HepG2 (cell line): ENCODE measurements around the gene PRDX5. TPM values are rescaled to one million over a fixed set of nuclear protein-coding genes. Genes with fewer than 3 reads are reported as not detected.

Experiments used
- ATRX ChIP-seq: sonication (generic); formaldehyde crosslinking; IDR thresholded peaks from 2 replicates; pipeline ENCODE4 v1.4.0; 2020; ENCODE audit warnings: missing genetic modification reagents, borderline replicate concordance
- MIER2 ChIP-seq: IDR thresholded peaks from 2 replicates; pipeline ENCODE4 v1.6.1; 2016; ENCODE audit warnings: missing biosample characterization, missing genetic modification reagents
- PCBP2 ChIP-seq: fragments of 200-400 bp; formaldehyde crosslinking; optimal IDR thresholded peaks from 2 replicates; pipeline ENCODE3; 2018; ENCODE audit warnings: low read length, low read depth; ENCODE audit not compliant: poor library complexity, severe bottlenecking
- RFX5 ChIP-seq: IDR thresholded peaks from 2 replicates; pipeline ENCODE4 v1.6.1; 2011; ENCODE audit warnings: low read depth, low read length, improper control_type of control experiment
- SALL1 ChIP-seq: sonication (generic); formaldehyde crosslinking; IDR thresholded peaks from 2 replicates; pipeline ENCODE4 v1.8.0; 2022; ENCODE audit warnings: mild to moderate bottlenecking, missing genetic modification reagents
- SRF ChIP-seq: IDR thresholded peaks from 2 replicates; pipeline ENCODE4 v1.6.1; 2011; ENCODE audit warnings: mild to moderate bottlenecking, low read depth, low read length, moderate library complexity
- ZFP90 ChIP-seq: sonication (generic); formaldehyde crosslinking; IDR thresholded peaks from 2 replicates; pipeline ENCODE4 v1.8.0; 2022; ENCODE audit warnings: missing genetic modification reagents, mild to moderate bottlenecking, inconsistent platforms, borderline replicate concordance
- ZKSCAN1 ChIP-seq: fragments of 150-350 bp; IDR thresholded peaks from 2 replicates; pipeline ENCODE4 v1.6.1; 2014; ENCODE audit warnings: low read length
- ZNF160 ChIP-seq: sonication (generic); formaldehyde crosslinking; IDR thresholded peaks from 2 replicates; pipeline ENCODE4 v1.8.0; 2022; ENCODE audit warnings: mild to moderate bottlenecking, inconsistent platforms, missing genetic modification reagents
- ZNF18 ChIP-seq: sonication (generic); formaldehyde crosslinking; IDR thresholded peaks from 2 replicates; pipeline ENCODE4 v1.8.0; 2022; ENCODE audit warnings: mild to moderate bottlenecking, missing genetic modification reagents; ENCODE audit not compliant: insufficient replicate concordance
- ZNF562 ChIP-seq: sonication (generic); formaldehyde crosslinking; IDR thresholded peaks from 2 replicates; pipeline ENCODE4 v1.8.0; 2022; ENCODE audit warnings: missing genetic modification reagents, borderline replicate concordance
- ZNF569 ChIP-seq: sonication (generic); formaldehyde crosslinking; IDR thresholded peaks from 2 replicates; pipeline ENCODE4 v1.5.0; 2020; ENCODE audit warnings: mild to moderate bottlenecking, missing genetic modification reagents, moderate library complexity, borderline replicate concordance
- ZSCAN30 ChIP-seq: sonication (generic); formaldehyde crosslinking; IDR thresholded peaks from 2 replicates; pipeline ENCODE4 v1.5.0; 2020; ENCODE audit warnings: mild to moderate bottlenecking, missing genetic modification reagents
- polyA plus RNA-seq, 8 experiments: library from polyadenylated mRNA; depleted of rRNA in 3 of 8; stranded (reverse) in 7 of 8; unstranded in 1 of 8; fragments of >200 nt; fragmentation: Illumina TruSeq in 4 of 8; extraction: Trizol in 4 of 8; gene quantifications; 2 replicates each; pipeline versions ENCODE4 v1.2.1 to v1.2.3, GENCODE V29; 2011 to 2016; ENCODE audit warnings: low read depth in 4 of 8, missing spikeins in 1 of 8, mixed read lengths in 1 of 8; ENCODE audit not compliant: insufficient read depth in 1 of 8
- total RNA-seq, 5 experiments: library from RNA; depleted of rRNA; stranded (reverse); fragments of >200 nt; fragmentation: Illumina TruSeq; extraction: Trizol; gene quantifications; 2 replicates each; pipeline ENCODE4 v1.2.3, GENCODE V29; 2016; ENCODE audit warnings: low read depth in 1 of 5
- TF ChIP-seq, protein P1 (sequence below): fragments of 450-650 bp; IDR thresholded peaks from 2 replicates; pipeline ENCODE4 v1.6.1; 2017; ENCODE audit warnings: mild to moderate bottlenecking
- TF ChIP-seq, protein P2 (sequence below): sonication (generic); formaldehyde crosslinking; conservative IDR thresholded peaks from 2 replicates; pipeline ENCODE4 v1.8.0; 2022; ENCODE audit warnings: low read depth, missing genetic modification reagents
- TF ChIP-seq, protein P3 (sequence below): sonication (generic); formaldehyde crosslinking; IDR thresholded peaks from 2 replicates; pipeline ENCODE4 v1.4.0; 2020; ENCODE audit warnings: missing genetic modification reagents
- TF ChIP-seq, protein P4 (sequence below): sonication (generic); IDR thresholded peaks from 2 replicates; pipeline ENCODE4 v1.6.1; 2016; ENCODE audit warnings: low read depth, borderline replicate concordance
- TF ChIP-seq, protein P5 (sequence below): sonication (generic); formaldehyde crosslinking; IDR thresholded peaks from 2 replicates; pipeline ENCODE4 v1.9.0; 2022; ENCODE audit warnings: missing genetic modification reagents, mild to moderate bottlenecking, borderline replicate concordance

The PRDX5 gene
- total and polyA plus RNA-seq, 2 of the 13 experiments (the other 11 are each of a cell fraction or from before 2014, with no cell fraction given): 215 to 311 TPM

DNA sequence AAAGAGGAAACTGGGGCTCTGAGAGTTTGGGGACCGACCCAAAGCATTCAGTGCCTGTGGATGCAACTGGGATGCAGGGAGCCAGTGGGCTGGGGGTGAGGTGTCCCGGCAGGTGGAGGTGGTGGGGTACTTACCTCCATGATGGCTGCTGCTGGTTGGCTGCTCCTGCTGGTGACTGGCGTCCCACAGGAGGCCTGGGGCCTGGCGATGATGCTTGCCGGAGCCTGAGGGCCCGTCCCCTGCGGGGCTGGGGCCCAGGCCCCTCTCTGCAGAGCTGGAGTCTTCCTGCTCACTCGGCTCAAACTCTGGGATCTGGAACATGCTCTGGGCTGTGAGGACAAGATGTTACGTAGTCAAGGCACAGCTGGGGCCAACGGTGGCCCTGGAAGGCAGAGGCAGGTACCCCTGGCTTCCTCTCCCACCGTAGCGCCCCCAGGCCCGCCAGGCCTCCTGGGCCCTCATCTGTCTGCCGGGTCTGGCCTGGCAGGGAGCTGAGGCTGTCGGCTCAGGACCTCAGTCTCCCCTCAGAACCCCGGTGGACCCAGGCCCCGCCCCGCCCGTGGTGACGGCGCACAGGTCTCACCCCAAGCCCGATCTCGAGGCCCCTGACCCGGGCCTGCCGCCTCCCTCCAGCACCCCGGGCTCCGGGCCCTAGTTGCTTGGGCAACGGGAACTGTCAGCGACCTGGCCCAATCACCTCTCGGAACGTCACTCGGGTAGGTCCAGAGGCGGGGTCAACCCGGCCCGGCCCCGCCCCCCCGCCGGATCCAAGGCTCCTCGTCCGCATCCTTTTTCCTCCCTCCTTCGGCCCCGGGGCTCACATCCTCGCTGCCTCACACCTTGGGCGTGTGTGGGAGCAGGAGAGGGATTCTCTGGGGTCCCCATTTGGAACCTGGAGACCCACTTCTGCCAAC, 33.6 kb upstream of the PRDX5 start, which contains the start of gene BAD (continued):
- TF ChIP-seq ZNF18 (CRISPR knock-in tag) (no peak), SALL1 (CRISPR knock-in tag) (0 out of 2 replicates have a peak, but pooled peaks have one; percentile 15), ZSCAN30 (CRISPR knock-in tag) (no peak), ZNF160 (CRISPR knock-in tag) (peak; percentile 11; the same call in 1 of the 2 replicates), ZNF569 (CRISPR knock-in tag) (no peak), PCBP2 (no peak), ATRX (no peak), ZNF562 (CRISPR knock-in tag) (no peak), SRF (no peak), RFX5 (no peak), MIER2 (no peak), ZFP90 (CRISPR knock-in tag) (no peak), ZKSCAN1 (no peak)
- TF ChIP-seq, protein P1, sequence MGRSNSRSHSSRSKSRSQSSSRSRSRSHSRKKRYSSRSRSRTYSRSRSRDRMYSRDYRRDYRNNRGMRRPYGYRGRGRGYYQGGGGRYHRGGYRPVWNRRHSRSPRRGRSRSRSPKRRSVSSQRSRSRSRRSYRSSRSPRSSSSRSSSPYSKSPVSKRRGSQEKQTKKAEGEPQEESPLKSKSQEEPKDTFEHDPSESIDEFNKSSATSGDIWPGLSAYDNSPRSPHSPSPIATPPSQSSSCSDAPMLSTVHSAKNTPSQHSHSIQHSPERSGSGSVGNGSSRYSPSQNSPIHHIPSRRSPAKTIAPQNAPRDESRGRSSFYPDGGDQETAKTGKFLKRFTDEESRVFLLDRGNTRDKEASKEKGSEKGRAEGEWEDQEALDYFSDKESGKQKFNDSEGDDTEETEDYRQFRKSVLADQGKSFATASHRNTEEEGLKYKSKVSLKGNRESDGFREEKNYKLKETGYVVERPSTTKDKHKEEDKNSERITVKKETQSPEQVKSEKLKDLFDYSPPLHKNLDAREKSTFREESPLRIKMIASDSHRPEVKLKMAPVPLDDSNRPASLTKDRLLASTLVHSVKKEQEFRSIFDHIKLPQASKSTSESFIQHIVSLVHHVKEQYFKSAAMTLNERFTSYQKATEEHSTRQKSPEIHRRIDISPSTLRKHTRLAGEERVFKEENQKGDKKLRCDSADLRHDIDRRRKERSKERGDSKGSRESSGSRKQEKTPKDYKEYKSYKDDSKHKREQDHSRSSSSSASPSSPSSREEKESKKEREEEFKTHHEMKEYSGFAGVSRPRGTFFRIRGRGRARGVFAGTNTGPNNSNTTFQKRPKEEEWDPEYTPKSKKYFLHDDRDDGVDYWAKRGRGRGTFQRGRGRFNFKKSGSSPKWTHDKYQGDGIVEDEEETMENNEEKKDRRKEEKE: no peak
- TF ChIP-seq, protein P2, sequence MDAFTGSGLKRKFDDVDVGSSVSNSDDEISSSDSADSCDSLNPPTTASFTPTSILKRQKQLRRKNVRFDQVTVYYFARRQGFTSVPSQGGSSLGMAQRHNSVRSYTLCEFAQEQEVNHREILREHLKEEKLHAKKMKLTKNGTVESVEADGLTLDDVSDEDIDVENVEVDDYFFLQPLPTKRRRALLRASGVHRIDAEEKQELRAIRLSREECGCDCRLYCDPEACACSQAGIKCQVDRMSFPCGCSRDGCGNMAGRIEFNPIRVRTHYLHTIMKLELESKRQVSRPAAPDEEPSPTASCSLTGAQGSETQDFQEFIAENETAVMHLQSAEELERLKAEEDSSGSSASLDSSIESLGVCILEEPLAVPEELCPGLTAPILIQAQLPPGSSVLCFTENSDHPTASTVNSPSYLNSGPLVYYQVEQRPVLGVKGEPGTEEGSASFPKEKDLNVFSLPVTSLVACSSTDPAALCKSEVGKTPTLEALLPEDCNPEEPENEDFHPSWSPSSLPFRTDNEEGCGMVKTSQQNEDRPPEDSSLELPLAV (CRISPR knock-in tag): no peak
- TF ChIP-seq, protein P3, sequence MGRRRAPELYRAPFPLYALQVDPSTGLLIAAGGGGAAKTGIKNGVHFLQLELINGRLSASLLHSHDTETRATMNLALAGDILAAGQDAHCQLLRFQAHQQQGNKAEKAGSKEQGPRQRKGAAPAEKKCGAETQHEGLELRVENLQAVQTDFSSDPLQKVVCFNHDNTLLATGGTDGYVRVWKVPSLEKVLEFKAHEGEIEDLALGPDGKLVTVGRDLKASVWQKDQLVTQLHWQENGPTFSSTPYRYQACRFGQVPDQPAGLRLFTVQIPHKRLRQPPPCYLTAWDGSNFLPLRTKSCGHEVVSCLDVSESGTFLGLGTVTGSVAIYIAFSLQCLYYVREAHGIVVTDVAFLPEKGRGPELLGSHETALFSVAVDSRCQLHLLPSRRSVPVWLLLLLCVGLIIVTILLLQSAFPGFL (CRISPR knock-in tag): no peak
- TF ChIP-seq, protein P4, sequence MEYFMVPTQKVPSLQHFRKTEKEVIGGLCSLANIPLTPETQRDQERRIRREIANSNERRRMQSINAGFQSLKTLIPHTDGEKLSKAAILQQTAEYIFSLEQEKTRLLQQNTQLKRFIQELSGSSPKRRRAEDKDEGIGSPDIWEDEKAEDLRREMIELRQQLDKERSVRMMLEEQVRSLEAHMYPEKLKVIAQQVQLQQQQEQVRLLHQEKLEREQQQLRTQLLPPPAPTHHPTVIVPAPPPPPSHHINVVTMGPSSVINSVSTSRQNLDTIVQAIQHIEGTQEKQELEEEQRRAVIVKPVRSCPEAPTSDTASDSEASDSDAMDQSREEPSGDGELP: peak; percentile 13; the same call in 1 of the 2 replicates
- TF ChIP-seq, protein P5, sequence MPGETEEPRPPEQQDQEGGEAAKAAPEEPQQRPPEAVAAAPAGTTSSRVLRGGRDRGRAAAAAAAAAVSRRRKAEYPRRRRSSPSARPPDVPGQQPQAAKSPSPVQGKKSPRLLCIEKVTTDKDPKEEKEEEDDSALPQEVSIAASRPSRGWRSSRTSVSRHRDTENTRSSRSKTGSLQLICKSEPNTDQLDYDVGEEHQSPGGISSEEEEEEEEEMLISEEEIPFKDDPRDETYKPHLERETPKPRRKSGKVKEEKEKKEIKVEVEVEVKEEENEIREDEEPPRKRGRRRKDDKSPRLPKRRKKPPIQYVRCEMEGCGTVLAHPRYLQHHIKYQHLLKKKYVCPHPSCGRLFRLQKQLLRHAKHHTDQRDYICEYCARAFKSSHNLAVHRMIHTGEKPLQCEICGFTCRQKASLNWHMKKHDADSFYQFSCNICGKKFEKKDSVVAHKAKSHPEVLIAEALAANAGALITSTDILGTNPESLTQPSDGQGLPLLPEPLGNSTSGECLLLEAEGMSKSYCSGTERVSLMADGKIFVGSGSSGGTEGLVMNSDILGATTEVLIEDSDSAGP (CRISPR knock-in tag): peak; percentile 32; the same call in 1 of the 2 replicates
